Measurements from ENCODE around the gene KCNMA1.

The KCNMA1 gene

GRCh38 chr10:76864922-76865321 lies 772.7 kb downstream of the KCNMA1 start:
- DNase-seq (ENCODE audit: low read depth in 3 of 3), result no peak

- no peak for DNase-seq (ENCODE audit: low read depth in 3 of 3)
Measured at GRCh38 chr10:76858721-76859120, 778.9 kb downstream of the KCNMA1 start.

GRCh38 chr10:76840802-76841201 lies 796.8 kb downstream of the KCNMA1 start:
- DNase-seq (ENCODE audit: low read depth in 3 of 3), result no peak

DNA sequence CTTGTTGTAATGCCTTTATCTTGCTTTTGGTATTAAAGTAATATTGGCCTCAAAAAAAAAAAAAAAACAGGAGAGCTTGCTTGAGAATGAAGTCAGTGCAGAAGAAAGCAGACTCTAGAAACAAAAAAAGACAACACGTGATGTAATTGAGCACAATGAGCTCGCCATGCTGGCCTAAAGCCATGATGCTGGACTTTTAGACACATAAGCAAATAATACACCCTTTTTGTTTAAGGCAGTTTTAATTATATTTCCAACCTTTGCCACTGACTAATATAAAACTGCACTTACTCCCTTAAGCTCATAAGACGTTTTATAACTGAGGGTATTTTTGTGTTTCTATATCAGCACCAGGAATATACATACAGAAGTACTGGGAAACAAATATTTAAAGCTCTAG lies 798.3 kb downstream of the KCNMA1 start:
- no peak for DNase-seq (ENCODE audit: low read depth in 3 of 3)

GRCh38 chr10:76830218-76830617 lies 807.4 kb downstream of the KCNMA1 start:
- DNase-seq (ENCODE audit: low read depth in 3 of 3), result no peak

DNA sequence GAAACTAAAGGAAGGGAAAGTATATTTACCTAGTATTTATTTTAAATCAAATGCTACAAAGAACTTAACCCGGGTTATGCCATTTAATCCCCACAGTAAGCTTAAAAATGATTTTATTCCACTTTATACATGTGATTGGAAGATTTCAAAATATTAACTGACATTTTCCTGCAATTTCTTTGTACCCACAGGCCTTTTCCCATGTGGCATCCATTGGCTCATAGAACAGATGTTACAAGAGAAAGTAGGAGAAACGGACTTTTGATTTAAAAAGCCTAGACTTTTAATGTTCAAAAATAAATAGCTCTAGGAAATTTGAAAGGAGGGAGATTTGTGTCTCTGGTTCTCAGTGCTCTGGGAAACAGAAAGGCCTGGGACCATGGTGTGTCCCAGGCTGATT lies 807.9 kb downstream of the KCNMA1 start:
- DNase-seq (ENCODE audit: low read depth in 3 of 3), result no peak

Measured in stimulated activated CD4-positive, alpha-beta T cell treated with anti-CD3 and anti-CD28 coated beads, TNF-alpha, amount 100 ng/mL, for 4 hours (primary cell).